Measurements from ENCODE around the gene STEAP2. TPM values are rescaled to one million over a fixed set of nuclear protein-coding genes. Genes with fewer than 3 reads are reported as not detected.

STEAP2 gene
- total RNA-seq, 6 donors from 2014 or later: 2.6 to 18.7 (median 8.1) TPM

DNA sequence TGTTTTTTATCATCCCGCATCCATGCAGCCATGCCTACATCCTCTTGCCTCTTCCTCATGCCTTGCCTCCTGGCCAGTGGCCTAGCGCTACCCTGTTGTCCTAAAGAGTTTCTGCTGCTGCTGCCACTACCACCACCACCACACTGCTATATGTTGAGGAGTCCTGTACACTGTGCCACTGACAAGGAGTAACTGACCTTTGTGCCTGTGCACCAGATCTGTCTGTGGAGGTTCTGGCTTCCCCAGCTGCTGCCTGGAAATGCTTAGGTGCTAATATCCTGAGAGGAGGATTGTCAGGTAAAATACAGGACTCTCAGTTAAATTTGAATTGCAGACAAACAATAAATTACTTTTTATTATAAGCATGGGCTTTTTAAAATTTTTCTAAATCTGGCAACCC is 26.5 kb downstream of the STEAP2 start:
- TF ChIP-seq POLR2A (IDR thresholded peaks at IDR 0.05) (no peak), EP300 (IDR thresholded peaks at IDR 0.05) (no peak), POLR2AphosphoS5 (IDR thresholded peaks at IDR 0.05) (no peak)
- TF ChIP-seq, protein P1, sequence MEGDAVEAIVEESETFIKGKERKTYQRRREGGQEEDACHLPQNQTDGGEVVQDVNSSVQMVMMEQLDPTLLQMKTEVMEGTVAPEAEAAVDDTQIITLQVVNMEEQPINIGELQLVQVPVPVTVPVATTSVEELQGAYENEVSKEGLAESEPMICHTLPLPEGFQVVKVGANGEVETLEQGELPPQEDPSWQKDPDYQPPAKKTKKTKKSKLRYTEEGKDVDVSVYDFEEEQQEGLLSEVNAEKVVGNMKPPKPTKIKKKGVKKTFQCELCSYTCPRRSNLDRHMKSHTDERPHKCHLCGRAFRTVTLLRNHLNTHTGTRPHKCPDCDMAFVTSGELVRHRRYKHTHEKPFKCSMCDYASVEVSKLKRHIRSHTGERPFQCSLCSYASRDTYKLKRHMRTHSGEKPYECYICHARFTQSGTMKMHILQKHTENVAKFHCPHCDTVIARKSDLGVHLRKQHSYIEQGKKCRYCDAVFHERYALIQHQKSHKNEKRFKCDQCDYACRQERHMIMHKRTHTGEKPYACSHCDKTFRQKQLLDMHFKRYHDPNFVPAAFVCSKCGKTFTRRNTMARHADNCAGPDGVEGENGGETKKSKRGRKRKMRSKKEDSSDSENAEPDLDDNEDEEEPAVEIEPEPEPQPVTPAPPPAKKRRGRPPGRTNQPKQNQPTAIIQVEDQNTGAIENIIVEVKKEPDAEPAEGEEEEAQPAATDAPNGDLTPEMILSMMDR (IDR thresholded peaks at IDR 0.05): no peak

DNA sequence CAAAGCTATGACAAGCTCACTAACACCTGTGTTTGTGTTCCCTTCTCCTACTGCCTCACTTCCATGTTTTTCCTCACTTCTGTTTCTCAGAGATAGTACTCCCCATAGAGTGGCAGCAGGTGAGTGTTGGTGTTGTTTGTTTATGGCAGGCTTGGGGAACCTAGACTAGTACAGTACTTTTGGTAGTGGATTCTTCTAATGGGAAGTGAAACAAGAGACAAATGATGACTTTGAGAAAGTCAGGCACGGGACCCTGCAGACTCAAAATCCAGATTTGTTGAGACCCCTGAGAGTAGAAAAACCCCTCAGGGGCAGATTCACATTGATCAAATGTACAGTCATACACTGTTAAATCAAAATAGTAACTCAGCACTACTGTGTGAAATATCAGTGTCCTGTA is 27.0 kb downstream of the STEAP2 start:
- no peak for TF ChIP-seq POLR2A (IDR thresholded peaks at IDR 0.05)
- TF ChIP-seq, protein P1 (IDR thresholded peaks at IDR 0.05): no peak
- no peak for TF ChIP-seq POLR2AphosphoS5 (IDR thresholded peaks at IDR 0.05)
- TF ChIP-seq EP300 (IDR thresholded peaks at IDR 0.05): no peak
- no peak for ATAC-seq (ENCODE audit: low FRiP score in 2 of 2)
- 71 to 77% methylated on average over 1 of the region's 1 CpG for WGBS, 2 donors

More for the DNA sequence above, 26.5 kb downstream of the STEAP2 start:
- H3K4me3 ChIP-seq: no peak overlapping the region
- H3K27ac ChIP-seq: no peak overlapping the region
- H3K9me3 ChIP-seq: no peaks in the 10 kb centered on the region
- H3K4me1 ChIP-seq: no peaks in the 10 kb centered on the region
- H3K27me3 ChIP-seq: no peaks in the 10 kb centered on the region
- DNase-seq: no peak
- H3K36me3 ChIP-seq: no peaks in the 10 kb centered on the region
- no peak for ATAC-seq (ENCODE audit: low FRiP score in 2 of 2)
- WGBS, 2 donors: 100% methylated on average over 2 of the region's 2 CpGs

DNA sequence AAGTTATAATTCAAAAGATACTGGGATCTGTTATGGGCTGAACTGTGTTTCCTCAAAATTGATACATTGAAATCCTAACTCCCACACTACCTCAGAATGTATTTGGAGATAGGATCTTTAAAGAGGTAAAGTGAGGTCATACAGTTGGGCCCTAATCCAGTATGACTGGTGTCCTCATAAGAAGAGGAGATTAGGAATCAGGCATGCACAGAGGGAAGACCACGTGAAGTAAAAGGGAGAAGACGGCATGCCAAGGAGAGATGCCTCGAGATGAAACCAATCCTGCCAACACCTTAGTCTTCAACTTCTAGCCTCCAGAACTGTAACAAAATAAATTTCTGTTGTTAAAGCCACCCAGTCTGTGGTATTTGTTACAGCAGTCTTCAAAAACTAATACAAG is 27.5 kb downstream of the STEAP2 start:
- Histone ChIP-seq H3K9me3 (no peaks in the 10 kb centered on the region), H3K27ac (no peak overlapping the region), H3K36me3 (no peaks in the 10 kb centered on the region), H3K4me3 (no peak overlapping the region), H3K4me1 (peaks cover 0 to 1% (median 0%) of the 10 kb centered on the region in 4 donors), H3K27me3 (no peaks in the 10 kb centered on the region)
- 89 to 90% methylated on average over 3 of the region's 3 CpGs for WGBS, 2 donors
- DNase-seq (no peak), ATAC-seq (ENCODE audit: low FRiP score in 2 of 2) (no peak)
- TF ChIP-seq POLR2AphosphoS5 (IDR thresholded peaks at IDR 0.05) (no peak), EP300 (IDR thresholded peaks at IDR 0.05) (no peak), POLR2A (IDR thresholded peaks at IDR 0.05) (no peak)
- TF ChIP-seq, protein P1 (IDR thresholded peaks at IDR 0.05): no peak

More for the DNA sequence above, 27.0 kb downstream of the STEAP2 start:
- no peak overlapping the region for H3K27ac ChIP-seq
- no peak for DNase-seq
- H3K27me3 ChIP-seq: no peaks in the 10 kb centered on the region
- no peaks in the 10 kb centered on the region for H3K4me1 ChIP-seq
- H3K9me3 ChIP-seq: no peaks in the 10 kb centered on the region
- no peak overlapping the region for H3K4me3 ChIP-seq
- H3K36me3 ChIP-seq: no peaks in the 10 kb centered on the region

DNA sequence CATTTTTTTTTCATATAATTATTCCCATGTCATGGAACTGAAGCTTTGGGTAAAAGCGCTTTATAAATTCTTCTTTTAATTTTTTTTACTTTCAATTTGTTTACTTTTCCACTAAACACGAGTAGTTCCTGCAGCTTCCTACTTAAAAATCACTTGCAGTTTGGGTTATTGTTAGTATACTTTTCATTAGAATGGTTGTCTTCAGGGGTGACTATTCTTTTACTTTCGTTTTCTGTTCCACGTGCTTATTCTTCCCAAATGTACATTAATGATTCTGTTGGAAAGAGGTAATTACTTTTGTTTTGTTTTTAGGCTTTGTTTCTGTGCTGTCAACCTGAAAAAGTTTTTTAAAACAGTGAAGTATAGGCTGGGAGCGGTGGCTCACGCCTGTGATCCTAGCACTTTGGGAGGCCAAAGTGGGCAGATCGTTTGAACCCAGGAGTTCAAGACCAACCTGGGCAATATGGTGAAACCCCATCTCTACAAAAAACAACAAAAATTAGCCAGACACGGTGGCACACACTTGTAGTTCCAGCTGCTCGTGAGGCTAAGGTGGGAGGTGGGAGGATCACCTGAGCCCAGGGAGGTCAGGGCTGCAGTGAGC is 28.2 kb downstream of the STEAP2 start:
- Histone ChIP-seq H3K9me3 (no peaks in the 10 kb centered on the region), H3K36me3 (no peaks in the 10 kb centered on the region), H3K27me3 (no peaks in the 10 kb centered on the region), H3K27ac (no peak overlapping the region), H3K4me1 (peaks cover 4 to 6% (median 5%) of the 10 kb centered on the region in 4 donors), H3K4me3 (no peak overlapping the region)
- ATAC-seq (ENCODE audit: low FRiP score in 2 of 2) (no peak), DNase-seq (no peak)
- 71 to 74% methylated on average over 9 of the region's 9 CpGs for WGBS, 2 donors
- TF ChIP-seq POLR2AphosphoS5 (IDR thresholded peaks at IDR 0.05) (no peak), POLR2A (IDR thresholded peaks at IDR 0.05) (no peak), EP300 (IDR thresholded peaks at IDR 0.05) (no peak)
- TF ChIP-seq, protein P1 (IDR thresholded peaks at IDR 0.05): no peak
